NCI-H748 (cell line): ENCODE data around the gene ABHD8.

ENCODE experiments used
- DNase-seq: peaks from one replicate; lab custom pipeline; 2025; ENCODE audit not compliant: unreplicated experiment; lab: John Stamatoyannopoulos, UW

ABHD8 gene

GRCh38 chr19:17303167-17303939, at the start of gene ABHD8:
TSS of gene ABHD8 (minus strand) at chr19:17303425. CDS start at chr19:17301616, 1,809 bp downstream.
- DNase-seq: peak; percentile 94

- no peak for DNase-seq
Measured at GRCh38 chr19:17352608-17353280, 49.5 kb upstream of the ABHD8 start.

- DNase-seq: no peak
Measured at GRCh38 chr19:17351815-17352435, 48.7 kb upstream of the ABHD8 start.

GRCh38 chr19:17348700-17349099, 45.5 kb upstream of the ABHD8 start:
- DNase-seq: peak; percentile 45

GRCh38 chr19:17347877-17348276, 44.7 kb upstream of the ABHD8 start:
- no peak for DNase-seq

- DNase-seq: no peak
Measured at GRCh38 chr19:17347361-17347760, 44.1 kb upstream of the ABHD8 start.

- peak; percentile 56 for DNase-seq
Measured at GRCh38 chr19:17346109-17346671, 43.0 kb upstream of the ABHD8 start.

GRCh38 chr19:17341845-17342244, 38.6 kb upstream of the ABHD8 start:
- DNase-seq: no peak

GRCh38 chr19:17341386-17341785, 38.2 kb upstream of the ABHD8 start:
- DNase-seq: no peak

GRCh38 chr19:17340871-17341357, 37.7 kb upstream of the ABHD8 start:
- DNase-seq: no peak

GRCh38 chr19:17340302-17340870, 37.2 kb upstream of the ABHD8 start:
- DNase-seq: no peak

- no peak for DNase-seq
Measured at GRCh38 chr19:17339088-17339741, 36.0 kb upstream of the ABHD8 start.

GRCh38 chr19:17338433-17339078, 35.3 kb upstream of the ABHD8 start:
- no peak for DNase-seq

GRCh38 chr19:17337675-17338432, 34.6 kb upstream of the ABHD8 start:
- DNase-seq: peak; percentile 41

- peak; percentile 98 for DNase-seq
Measured at GRCh38 chr19:17336872-17337674, 33.8 kb upstream of the ABHD8 start, which contains the start of gene GTPBP3. TSS of gene GTPBP3 (plus strand) at chr19:17337553. CDS start at chr19:17337612, 59 bp downstream.

GRCh38 chr19:17335575-17335974, 32.4 kb upstream of the ABHD8 start:
- no peak for DNase-seq

GRCh38 chr19:17334414-17335409, 31.5 kb upstream of the ABHD8 start, which contains the start of gene ANO8:
TSS of gene ANO8 (minus strand) at chr19:17334855. CDS start at chr19:17334670, 185 bp downstream.
- DNase-seq: peak; percentile 95
